Ishikawa (cell line): ENCODE measurements around the gene SACS.

Source experiments
- CEBPB ChIP-seq: IDR thresholded peaks from 2 replicates; pipeline ENCODE4 v1.6.1; 2012
- CREB1 ChIP-seq: IDR thresholded peaks from 2 replicates; pipeline ENCODE4 v1.6.1; 2012; ENCODE audit warnings: low read depth
- EGR1 ChIP-seq: IDR thresholded peaks from 2 replicates; pipeline ENCODE4 v1.6.1; 2012
- EP300 ChIP-seq: IDR thresholded peaks from 2 replicates; pipeline ENCODE4 v1.6.1; 2012; ENCODE audit warnings: borderline replicate concordance
- FOXM1 ChIP-seq: IDR thresholded peaks from 2 replicates; pipeline ENCODE4 v1.6.1; 2012; ENCODE audit warnings: low read depth, borderline replicate concordance
- RAD21 ChIP-seq: IDR thresholded peaks from 2 replicates; pipeline ENCODE4 v1.6.1; 2012; ENCODE audit warnings: low read depth
- TAF1 ChIP-seq: IDR thresholded peaks from 2 replicates; pipeline ENCODE4 v1.6.1; 2012; ENCODE audit warnings: low read depth, mild to moderate bottlenecking
- TCF12 ChIP-seq: IDR thresholded peaks from 2 replicates; pipeline ENCODE4 v1.6.1; 2012; ENCODE audit warnings: low read depth
- TEAD4 ChIP-seq: IDR thresholded peaks from 2 replicates; pipeline ENCODE4 v1.6.1; 2012
- YY1 ChIP-seq: IDR thresholded peaks from 2 replicates; pipeline ENCODE4 v1.6.1; 2012; ENCODE audit warnings: low read depth
- ZBTB7A ChIP-seq: IDR thresholded peaks from 2 replicates; pipeline ENCODE4 v1.6.1; 2012; ENCODE audit warnings: low read depth
- TF ChIP-seq, protein P1 (sequence below): IDR thresholded peaks from 2 replicates; pipeline ENCODE4 v1.6.1; 2012; ENCODE audit warnings: low read depth, mild to moderate bottlenecking
- TF ChIP-seq, protein P2 (sequence below): IDR thresholded peaks from 2 replicates; pipeline ENCODE4 v1.6.1; 2012
- TF ChIP-seq, protein P3 (sequence below): IDR thresholded peaks from 2 replicates; pipeline ENCODE4 v1.6.1; 2012

DNA sequence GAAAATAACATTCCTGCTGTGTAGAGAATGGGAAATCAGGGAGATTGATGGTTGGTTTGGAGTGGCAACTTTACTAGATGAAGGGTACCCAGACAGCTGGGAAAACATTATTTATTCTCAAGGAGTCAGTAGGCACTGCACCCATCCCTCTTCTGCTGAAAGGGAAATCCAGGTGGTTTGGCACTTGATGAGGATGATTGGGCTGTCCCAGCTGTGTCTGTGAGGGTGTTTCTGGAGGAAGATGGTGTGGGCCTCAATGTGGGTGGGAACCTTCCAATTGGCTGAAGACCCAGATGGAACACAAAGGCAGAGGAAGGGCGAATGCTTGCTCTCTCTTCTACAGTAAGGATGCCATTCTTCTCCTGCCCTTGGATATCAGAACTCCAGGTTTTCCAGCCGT lies 10.4 kb upstream of the SACS start:
- TF ChIP-seq TCF12 (no peak), CREB1 (no peak), FOXM1 (no peak), EP300 (no peak), ZBTB7A (no peak), RAD21 (no peak), YY1 (no peak), TEAD4 (no peak), CEBPB (no peak), TAF1 (no peak), EGR1 (no peak)
- TF ChIP-seq, protein P1, sequence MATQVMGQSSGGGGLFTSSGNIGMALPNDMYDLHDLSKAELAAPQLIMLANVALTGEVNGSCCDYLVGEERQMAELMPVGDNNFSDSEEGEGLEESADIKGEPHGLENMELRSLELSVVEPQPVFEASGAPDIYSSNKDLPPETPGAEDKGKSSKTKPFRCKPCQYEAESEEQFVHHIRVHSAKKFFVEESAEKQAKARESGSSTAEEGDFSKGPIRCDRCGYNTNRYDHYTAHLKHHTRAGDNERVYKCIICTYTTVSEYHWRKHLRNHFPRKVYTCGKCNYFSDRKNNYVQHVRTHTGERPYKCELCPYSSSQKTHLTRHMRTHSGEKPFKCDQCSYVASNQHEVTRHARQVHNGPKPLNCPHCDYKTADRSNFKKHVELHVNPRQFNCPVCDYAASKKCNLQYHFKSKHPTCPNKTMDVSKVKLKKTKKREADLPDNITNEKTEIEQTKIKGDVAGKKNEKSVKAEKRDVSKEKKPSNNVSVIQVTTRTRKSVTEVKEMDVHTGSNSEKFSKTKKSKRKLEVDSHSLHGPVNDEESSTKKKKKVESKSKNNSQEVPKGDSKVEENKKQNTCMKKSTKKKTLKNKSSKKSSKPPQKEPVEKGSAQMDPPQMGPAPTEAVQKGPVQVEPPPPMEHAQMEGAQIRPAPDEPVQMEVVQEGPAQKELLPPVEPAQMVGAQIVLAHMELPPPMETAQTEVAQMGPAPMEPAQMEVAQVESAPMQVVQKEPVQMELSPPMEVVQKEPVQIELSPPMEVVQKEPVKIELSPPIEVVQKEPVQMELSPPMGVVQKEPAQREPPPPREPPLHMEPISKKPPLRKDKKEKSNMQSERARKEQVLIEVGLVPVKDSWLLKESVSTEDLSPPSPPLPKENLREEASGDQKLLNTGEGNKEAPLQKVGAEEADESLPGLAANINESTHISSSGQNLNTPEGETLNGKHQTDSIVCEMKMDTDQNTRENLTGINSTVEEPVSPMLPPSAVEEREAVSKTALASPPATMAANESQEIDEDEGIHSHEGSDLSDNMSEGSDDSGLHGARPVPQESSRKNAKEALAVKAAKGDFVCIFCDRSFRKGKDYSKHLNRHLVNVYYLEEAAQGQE = no peak
- TF ChIP-seq, protein P2, sequence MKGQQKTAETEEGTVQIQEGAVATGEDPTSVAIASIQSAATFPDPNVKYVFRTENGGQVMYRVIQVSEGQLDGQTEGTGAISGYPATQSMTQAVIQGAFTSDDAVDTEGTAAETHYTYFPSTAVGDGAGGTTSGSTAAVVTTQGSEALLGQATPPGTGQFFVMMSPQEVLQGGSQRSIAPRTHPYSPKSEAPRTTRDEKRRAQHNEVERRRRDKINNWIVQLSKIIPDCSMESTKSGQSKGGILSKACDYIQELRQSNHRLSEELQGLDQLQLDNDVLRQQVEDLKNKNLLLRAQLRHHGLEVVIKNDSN = no peak
- TF ChIP-seq, protein P3, sequence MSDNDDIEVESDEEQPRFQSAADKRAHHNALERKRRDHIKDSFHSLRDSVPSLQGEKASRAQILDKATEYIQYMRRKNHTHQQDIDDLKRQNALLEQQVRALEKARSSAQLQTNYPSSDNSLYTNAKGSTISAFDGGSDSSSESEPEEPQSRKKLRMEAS = no peak
